ENCODE measurements around the gene RUNX3. TPM values are rescaled to one million over a fixed set of nuclear protein-coding genes. Genes with fewer than 3 reads are reported as not detected.

The RUNX3 gene
- total and polyA plus RNA-seq, 2 of the 8 experiments (the other 6 are each of a cell fraction or from before 2014, with no cell fraction given) = 0.62 to 0.82 TPM

GRCh38 chr1:24963943-24964693 lies 34.0 kb upstream of the RUNX3 start:
- H3K27ac ChIP-seq (ENCODE audit: low read depth, low read length) = no peak overlapping the region
- no peak overlapping the region for H3K56ac ChIP-seq (replicated peaks; ENCODE audit: insufficient read length, low read depth, low read length)
- H3K9me3 ChIP-seq (ENCODE audit: insufficient read depth in 2 of 2, low read depth in 1 of 2, low read length in 1 of 2) = no peaks in the 10 kb centered on the region
- H2AFZ ChIP-seq (ENCODE audit: low read length) = no peak overlapping the region
- peak overlapping the region; percentile 6 for H4K91ac ChIP-seq (replicated peaks; ENCODE audit: insufficient read length, low read length)
- TF ChIP-seq JUN (IDR thresholded peaks at IDR 0.05; ENCODE audit: low read depth, low read length) (no peak), SUZ12 (IDR thresholded peaks at IDR 0.05; ENCODE audit: low read length) (no peak), SAP30 (IDR thresholded peaks at IDR 0.05; ENCODE audit: insufficient read depth, insufficient replicate concordance, low read length) (no peak)
- H3K27me3 ChIP-seq (replicated peaks in 1 of 4; ENCODE audit: control insufficient read depth in 3 of 4, extremely low read depth in 1 of 4, insufficient read depth in 3 of 4, low read length in 3 of 4) = no peaks in the 10 kb centered on the region
- H2AK5ac ChIP-seq (ENCODE audit: low read depth, low read length) = no peak overlapping the region
- no peaks in the 10 kb centered on the region for H4K20me1 ChIP-seq (replicated peaks in 1 of 2; ENCODE audit: control insufficient read depth in 1 of 2, insufficient read depth in 2 of 2, low read length in 2 of 2)
- H4K5ac ChIP-seq (ENCODE audit: insufficient read length, low read depth, low read length) = no peak overlapping the region
- no peak overlapping the region for H3K14ac ChIP-seq (ENCODE audit: insufficient read length)
- H2BK5ac ChIP-seq (ENCODE audit: low read depth, low read length) = no peak overlapping the region; the same call in 1 of the 2 replicates
- WGBS, 2 experiments (ENCODE audit: extremely low coverage in 1 of 2, insufficient coverage in 1 of 2, insufficient read length in 1 of 2, insufficient replicate concordance in 2 of 2, low coverage in 1 of 2, low lambda C conversion rate in 2 of 2, missing lambda C conversion rate in 1 of 2) = 88% methylated on average over 23 of the region's 23 CpGs; no CpG with 5 or more reads in 1 of the 2 experiments
- no peak overlapping the region for H2BK120ac ChIP-seq (replicated peaks; ENCODE audit: low read depth, low read length)
- no peak for DNase-seq (ENCODE audit: low read depth in 1 of 2, low spot score in 2 of 2)
- no peak for FAIRE-seq
- CTCF ChIA-PET (ENCODE audit: partially characterized antibody) = interaction anchor here (0.6 to 2.9 kb wide), 9 partner anchors 12 to 608 kb away, joined by 3 to 14 read pairs (median 3); no protein-coding TSS in a partner anchor
- no peaks in the 10 kb centered on the region for H3K79me1 ChIP-seq (ENCODE audit: low read depth, low read length)
- POLR2A ChIA-PET (ENCODE audit: partially characterized antibody) = interaction anchor here (0.7 kb wide), 1 partner anchor 16 kb away, joined by 3 read pairs; no protein-coding TSS in a partner anchor
- H2BK20ac ChIP-seq (ENCODE audit: low read length) = no peak overlapping the region
- H3K4me3 ChIP-seq (ENCODE audit: extremely low read depth in 1 of 4, insufficient read depth in 2 of 4, low read depth in 3 of 4, low read length in 4 of 4) = no peak overlapping the region
- H3K36me3 ChIP-seq (ENCODE audit: control insufficient read depth in 2 of 4, insufficient read depth in 4 of 4, low read length in 3 of 4) = no peaks in the 10 kb centered on the region
- no peak overlapping the region for H3K23ac ChIP-seq (ENCODE audit: insufficient read length)
- no peak overlapping the region for H3K9ac ChIP-seq (replicated peaks in 1 of 4; ENCODE audit: extremely low read depth in 1 of 4, low read depth in 3 of 4, low read length in 3 of 4)
- H3K4me2 ChIP-seq (ENCODE audit: insufficient read depth in 1 of 2, low read depth in 2 of 2, low read length in 2 of 2) = no peak overlapping the region
- H4K8ac ChIP-seq (ENCODE audit: extremely low read depth, insufficient read depth, low read length) = no peak overlapping the region
- no peaks in the 10 kb centered on the region for H3K23me2 ChIP-seq (ENCODE audit: low read depth, low read length)
- no peak overlapping the region for H2BK15ac ChIP-seq (ENCODE audit: low read length)
- H2BK12ac ChIP-seq (ENCODE audit: low read depth, low read length) = no peak overlapping the region
- H3K18ac ChIP-seq (ENCODE audit: extremely low read depth, low read length) = no peak overlapping the region
- H3K4me1 ChIP-seq (replicated peaks in 1 of 4; ENCODE audit: control insufficient read depth in 3 of 4, insufficient read depth in 4 of 4, low read length in 3 of 4) = 0 out of 7 replicates have a peak, but pooled peaks cover 0 to 2% (median 0%) of the 10 kb centered on the region in 4 experiments
- H3K79me2 ChIP-seq (ENCODE audit: control insufficient read depth in 1 of 2, insufficient read depth in 2 of 2, low read length in 2 of 2) = no peaks in the 10 kb centered on the region
- no peak overlapping the region for H3K4ac ChIP-seq (replicated peaks; ENCODE audit: insufficient read length, low read depth, low read length)

Data from H1 (cell line).